HG02981 (cell line): ENCODE results near the gene ADGRF1.
"Not testable (repeated sequence)": the region's sequence is repeated elsewhere in the genome, so short reads cannot be mapped to it uniquely, and the experiment has no call there.

ENCODE experiments used
- ATAC-seq: cut with Tn5 transposase; IDR thresholded peaks from one replicate; pipeline ENCODE4 v1.9.1; 2021; ENCODE audit warnings: mild to moderate bottlenecking, moderate library complexity; ENCODE audit not compliant: unreplicated experiment

ADGRF1 gene

DNA sequence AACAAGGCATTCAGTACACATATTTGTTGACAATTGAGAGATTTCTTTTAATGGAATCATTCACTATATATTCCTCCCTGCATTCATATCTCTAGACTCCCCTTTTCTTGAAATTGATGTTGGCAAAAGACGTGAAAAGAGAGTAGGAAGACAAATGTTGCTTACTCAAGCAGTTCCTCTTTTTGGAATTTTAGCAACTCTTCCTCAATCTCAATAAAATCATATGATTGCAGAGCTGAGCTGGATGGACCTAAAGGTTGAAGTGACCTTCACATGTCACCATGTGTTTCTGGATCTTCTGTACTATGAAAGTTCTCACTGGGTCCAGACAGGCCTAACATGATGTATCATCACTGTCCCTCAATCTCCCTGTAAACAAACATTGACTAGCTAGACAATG lies 18.6 kb downstream of the ADGRF1 start:
- ATAC-seq: no peak

- no peak for ATAC-seq
These were observed 19.9 kb downstream of the ADGRF1 start for GRCh38 chr6:47022191-47022590.

DNA sequence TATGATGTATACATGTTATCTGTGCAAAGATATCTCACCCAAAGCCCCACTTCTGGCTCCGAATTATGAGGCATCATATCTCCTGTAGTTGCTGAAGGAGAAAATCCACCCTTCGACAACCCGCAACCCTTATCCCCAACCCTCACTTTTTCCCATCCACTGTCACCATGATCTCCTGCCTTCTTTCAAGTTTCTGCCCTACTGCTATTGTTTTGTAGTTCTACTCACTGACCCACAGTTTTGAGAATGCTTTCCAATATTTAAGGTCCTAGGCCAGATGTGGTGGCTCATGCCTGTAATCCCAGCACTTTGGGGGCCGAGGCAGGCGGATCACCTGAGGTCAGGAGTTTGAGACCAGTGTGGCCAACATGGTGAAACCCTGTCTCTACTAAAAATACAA lies 22.2 kb downstream of the ADGRF1 start:
- ATAC-seq: no peak

GRCh38 chr6:47016909-47017308 lies 25.2 kb downstream of the ADGRF1 start:
- no peak for ATAC-seq

- ATAC-seq: no peak
These were observed 25.9 kb downstream of the ADGRF1 start for GRCh38 chr6:47016261-47016660.

- ATAC-seq: no peak
These were observed 27.7 kb downstream of the ADGRF1 start for GRCh38 chr6:47014401-47014800.

GRCh38 chr6:47009583-47009982 lies 32.5 kb downstream of the ADGRF1 start:
- ATAC-seq: no peak

- ATAC-seq: no peak
These were observed 33.8 kb downstream of the ADGRF1 start for GRCh38 chr6:47008397-47008763.

DNA sequence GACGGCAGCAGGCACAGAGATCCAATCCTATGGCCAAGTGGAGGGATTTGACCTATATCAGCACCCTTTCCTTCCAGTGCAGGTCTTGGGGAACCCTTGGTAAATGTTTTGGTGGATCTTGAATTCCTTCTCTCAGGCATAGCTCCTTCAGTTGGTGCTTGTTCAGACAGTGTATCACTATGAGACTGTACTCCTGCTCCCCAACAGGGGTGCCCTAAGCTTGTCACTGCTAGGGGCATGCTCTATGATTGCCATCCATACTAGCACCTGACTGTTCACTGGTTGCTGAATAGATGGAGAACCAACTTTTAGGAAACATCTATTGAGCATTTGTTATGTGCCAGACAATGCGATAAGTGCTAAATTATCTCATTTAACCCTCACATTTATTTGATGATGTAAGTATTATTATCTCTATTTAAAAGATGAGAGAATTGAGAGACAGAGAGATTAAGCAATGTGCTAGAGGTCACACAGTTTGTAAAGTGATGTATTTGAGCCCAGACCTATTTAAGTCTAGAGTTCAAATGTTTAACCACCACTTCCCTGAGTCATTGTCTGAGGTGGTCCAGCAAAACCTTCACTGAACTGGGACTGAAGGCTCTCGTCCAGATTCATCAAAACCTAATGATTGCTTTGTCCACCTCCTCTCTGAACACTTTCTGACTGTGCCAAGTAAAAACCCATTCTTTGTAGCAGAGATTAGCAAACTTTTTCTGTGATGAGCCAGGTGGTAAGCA lies 34.3 kb downstream of the ADGRF1 start:
- ATAC-seq: no peak

DNA sequence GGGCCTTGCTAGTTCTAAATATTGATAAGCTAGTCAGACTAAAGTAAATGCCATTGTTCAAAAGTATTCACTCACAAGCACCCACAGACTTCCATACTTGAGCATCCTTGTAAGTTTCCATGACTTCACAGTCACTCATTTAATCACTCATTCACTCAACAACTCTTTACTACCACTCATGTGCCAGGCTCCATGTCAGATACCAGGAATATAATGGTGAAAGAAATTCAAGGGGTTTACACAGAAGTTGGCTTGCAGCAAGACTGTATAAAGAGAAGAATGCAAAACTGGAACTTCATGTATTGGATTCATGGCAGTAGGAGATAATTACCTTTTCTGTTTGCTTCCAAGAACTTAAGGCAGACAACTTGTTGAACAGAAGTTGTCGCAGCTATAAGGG lies 36.6 kb downstream of the ADGRF1 start:
- no peak for ATAC-seq

DNA sequence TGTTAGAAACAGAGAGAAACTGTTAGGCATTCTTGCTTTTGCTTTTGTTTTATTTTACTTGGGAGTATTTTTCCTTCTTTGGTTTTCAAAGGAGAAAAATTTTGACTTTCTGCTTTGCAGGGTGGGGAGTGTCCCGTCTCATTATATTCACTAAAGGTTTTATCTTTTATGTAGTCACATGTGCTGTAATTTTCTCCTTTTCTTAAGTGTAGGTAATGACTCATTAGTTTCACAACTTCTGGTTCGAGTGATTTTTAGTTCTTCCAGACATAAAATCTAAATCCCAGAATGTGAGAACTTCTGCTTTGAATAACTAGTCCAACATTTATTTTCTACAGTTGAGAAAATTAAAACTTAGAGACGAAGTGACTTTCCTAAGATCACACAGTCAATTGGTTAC lies 37.7 kb downstream of the ADGRF1 start:
- no peak for ATAC-seq

GRCh38 chr6:47000842-47001241 lies 41.3 kb downstream of the ADGRF1 start:
- no peak for ATAC-seq

GRCh38 chr6:46998436-46999017 lies 43.6 kb downstream of the ADGRF1 start:
- no peak for ATAC-seq

DNA sequence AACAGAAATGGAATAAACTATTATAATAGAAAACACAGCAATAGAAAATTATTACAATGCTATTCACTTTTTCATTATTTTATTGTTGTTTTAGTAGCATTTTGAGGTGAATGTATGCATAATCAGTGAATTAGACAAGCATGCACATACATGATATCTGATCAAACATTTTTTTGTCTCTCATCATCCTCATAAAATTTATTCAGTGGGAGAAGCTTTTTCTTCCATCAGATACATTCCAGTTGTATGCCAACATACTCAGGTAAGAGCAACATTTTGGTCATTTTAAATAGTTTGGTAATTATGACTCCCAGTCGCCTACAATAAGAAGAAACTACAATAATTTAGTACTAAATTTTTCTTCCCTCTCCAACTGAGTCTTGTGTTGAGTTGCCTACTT lies 44.5 kb downstream of the ADGRF1 start:
- no peak for ATAC-seq

DNA sequence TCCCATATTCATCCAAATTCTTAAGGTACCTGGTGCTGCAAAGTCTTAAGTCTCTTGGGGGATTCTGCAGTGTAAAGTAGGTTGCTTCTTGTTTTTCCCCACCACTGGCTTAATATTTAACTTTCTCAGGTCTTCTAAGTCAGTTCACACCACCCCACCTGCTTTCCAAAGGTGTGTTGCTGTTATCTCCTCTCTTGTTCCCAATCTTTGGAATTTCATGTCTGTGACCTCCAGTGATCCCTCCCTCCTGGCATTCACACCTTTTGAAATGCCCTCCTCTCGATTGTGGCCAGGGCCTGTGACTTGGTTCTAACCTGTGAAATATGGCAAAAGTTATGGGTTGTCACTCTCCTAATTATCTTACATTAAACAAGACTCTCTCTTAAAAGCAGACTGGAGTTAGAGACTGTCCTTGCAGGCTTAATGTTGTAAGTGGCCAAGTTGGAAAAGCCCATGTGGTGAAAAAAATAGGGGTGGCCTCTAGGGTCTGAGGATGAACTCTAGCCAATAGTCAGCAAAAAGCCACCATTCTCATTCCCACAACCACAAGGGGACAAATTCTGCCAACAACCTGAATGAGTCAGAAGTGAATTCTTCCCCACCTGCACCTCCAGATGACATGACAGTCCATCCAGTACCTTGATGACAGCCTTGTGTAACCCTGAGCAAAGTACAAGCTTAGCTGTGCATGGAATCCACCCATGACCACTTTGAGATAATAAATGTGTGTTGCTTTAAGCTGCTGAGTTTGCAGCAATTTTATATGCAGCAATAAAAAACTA lies 45.1 kb downstream of the ADGRF1 start:
- ATAC-seq: no peak

GRCh38 chr6:46994933-46995332 lies 47.2 kb downstream of the ADGRF1 start:
- ATAC-seq: no peak

DNA sequence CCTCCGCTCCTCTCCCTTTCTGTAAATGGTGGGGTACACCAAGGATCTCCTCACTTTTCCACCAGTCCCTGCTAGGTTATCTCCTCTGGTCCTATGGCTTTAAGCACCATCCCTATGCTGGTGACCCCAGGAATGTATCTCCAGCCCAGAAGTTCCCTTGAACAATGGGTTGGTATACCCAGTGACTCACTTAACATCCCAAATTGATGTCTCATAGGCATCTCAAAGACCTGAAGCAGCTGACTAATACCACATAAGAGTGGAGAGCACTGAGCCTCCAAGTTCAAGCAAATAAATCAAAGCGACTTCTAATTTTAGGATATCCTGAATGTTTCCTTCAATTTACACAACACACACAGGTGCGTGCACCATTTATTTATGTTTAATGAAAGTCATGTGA lies 48.3 kb downstream of the ADGRF1 start:
- no peak for ATAC-seq

DNA sequence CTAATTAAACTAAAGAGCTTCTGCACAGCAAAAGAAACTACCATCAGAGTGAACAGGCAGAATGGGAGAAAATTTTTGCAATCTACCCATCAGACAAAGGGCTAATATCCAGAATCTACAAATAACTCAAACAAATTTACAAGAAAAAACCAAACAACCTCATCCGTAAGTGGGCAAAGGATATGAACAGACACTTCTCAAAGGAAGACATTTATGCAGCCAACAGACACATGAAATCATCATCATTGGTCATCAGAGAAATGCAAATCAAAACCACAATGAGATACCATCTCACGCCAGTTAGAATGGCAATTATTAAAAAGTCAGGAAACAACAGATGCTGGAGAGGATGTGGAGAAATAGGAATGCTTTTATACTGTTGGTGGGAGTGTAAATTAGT lies 49.7 kb downstream of the ADGRF1 start:
- not testable (repeated sequence) for ATAC-seq

- ATAC-seq: not testable (repeated sequence)
These were observed 51.2 kb downstream of the ADGRF1 start for GRCh38 chr6:46990818-46991510.

- no peak for ATAC-seq
These were observed 52.0 kb downstream of the ADGRF1 start for GRCh38 chr6:46990031-46990644.

DNA sequence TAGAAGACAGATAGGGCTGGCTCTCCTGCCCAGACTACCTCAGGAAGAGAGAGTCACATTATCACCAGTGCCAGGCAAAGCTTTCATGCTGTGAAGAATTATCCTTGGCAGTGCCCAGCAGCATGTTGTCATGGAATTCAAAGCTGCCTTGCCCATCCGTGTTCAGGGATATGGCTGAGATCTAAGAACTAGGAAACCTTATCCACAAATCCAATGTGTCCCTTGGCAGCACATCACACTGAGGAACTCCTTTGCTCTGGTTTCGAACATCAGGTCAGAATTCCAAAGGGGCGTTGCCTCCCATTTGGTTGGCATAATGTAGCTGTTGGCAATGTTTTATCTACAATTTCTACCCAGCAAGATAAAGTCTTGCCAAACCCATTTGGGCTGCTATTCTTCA lies 52.7 kb downstream of the ADGRF1 start:
- ATAC-seq: no peak
